Measurements from ENCODE around the gene DNAAF5. TPM values are rescaled to one million over a fixed set of nuclear protein-coding genes. Genes with fewer than 3 reads are reported as not detected.

Gene DNAAF5
- total RNA-seq, 3 donors from 2014 or later = 29.4 to 43.0 (median 30.9) TPM

- TF ChIP-seq CTCF (IDR thresholded peaks at IDR 0.05) = no peak
- peak in 1 of 3 donors; percentile 20 for DNase-seq
- Histone ChIP-seq H3K9me3 (no peaks in the 10 kb centered on the region), H3K4me3 (no peak overlapping the region), H3K36me3 (ENCODE audit: low read depth) (no peaks in the 10 kb centered on the region), H3K4me1 (ENCODE audit: low read depth) (no peaks in the 10 kb centered on the region)
- intact Hi-C loops (cut with DNase I, micrococcal nuclease) = loop anchor here in 1 of 2 donors (10.0 kb wide), 1 partner anchor 83 kb away; no protein-coding TSS in a partner anchor
- no peak for ATAC-seq
Measured at GRCh38 chr7:781186-781849, 54.8 kb downstream of the DNAAF5 start.

- TF ChIP-seq CTCF (IDR thresholded peaks at IDR 0.05) = no peak
- Histone ChIP-seq H3K4me1 (ENCODE audit: low read depth) (no peaks in the 10 kb centered on the region), H3K9me3 (no peaks in the 10 kb centered on the region), H3K4me3 (no peak overlapping the region), H3K36me3 (ENCODE audit: low read depth) (no peaks in the 10 kb centered on the region)
- ATAC-seq = no peak
- intact Hi-C loops (cut with DNase I, micrococcal nuclease) = loop anchor here in 1 of 2 donors (10.0 kb wide), 1 partner anchor 83 kb away; no protein-coding TSS in a partner anchor
- DNase-seq = peak in 1 of 3 donors; percentile 33
Measured at GRCh38 chr7:781936-782529, 55.5 kb downstream of the DNAAF5 start.

GRCh38 chr7:782718-783449 lies 56.4 kb downstream of the DNAAF5 start:
- H3K4me1 ChIP-seq (ENCODE audit: low read depth) = no peaks in the 10 kb centered on the region
- H3K4me3 ChIP-seq = no peak overlapping the region
- no peaks in the 10 kb centered on the region for H3K9me3 ChIP-seq
- peak in 1 of 3 donors; percentile 38 for DNase-seq
- intact Hi-C loops (cut with DNase I, micrococcal nuclease) = loop anchor here in 1 of 2 donors (10.0 kb wide), 1 partner anchor 82 kb away; no protein-coding TSS in a partner anchor
- H3K36me3 ChIP-seq (ENCODE audit: low read depth) = no peaks in the 10 kb centered on the region
- no peak for ATAC-seq
- TF ChIP-seq CTCF (IDR thresholded peaks at IDR 0.05) = no peak

- Histone ChIP-seq H3K4me3 (no peak overlapping the region), H3K9me3 (no peaks in the 10 kb centered on the region), H3K4me1 (ENCODE audit: low read depth) (no peaks in the 10 kb centered on the region), H3K36me3 (ENCODE audit: low read depth) (no peaks in the 10 kb centered on the region)
- no peak for DNase-seq
- intact Hi-C loops (cut with DNase I, micrococcal nuclease) = loop anchor here in 1 of 2 donors (10.0 kb wide), 1 partner anchor 81 kb away; no protein-coding TSS in a partner anchor
- ATAC-seq = no peak
- TF ChIP-seq CTCF (IDR thresholded peaks at IDR 0.05) = no peak
Measured at GRCh38 chr7:783556-784490, 57.3 kb downstream of the DNAAF5 start.

- no peaks in the 10 kb centered on the region for H3K4me1 ChIP-seq (ENCODE audit: low read depth)
- no peak overlapping the region for H3K4me3 ChIP-seq
- H3K9me3 ChIP-seq = no peaks in the 10 kb centered on the region
- DNase-seq = no peak
- H3K36me3 ChIP-seq (ENCODE audit: low read depth) = no peaks in the 10 kb centered on the region
- TF ChIP-seq CTCF (IDR thresholded peaks at IDR 0.05) = no peak
- intact Hi-C loops (cut with DNase I, micrococcal nuclease) = loop anchor here (5.0 to 10.0 kb wide), 2 partner anchors 80 to 87 kb away; no protein-coding TSS in a partner anchor
- ATAC-seq = no peak
Measured at GRCh38 chr7:784971-785370, 58.5 kb downstream of the DNAAF5 start.
